Right kidney (tissue), 1 donor: Measurements from ENCODE around the gene SLC7A8.
"Not testable (repeated sequence)": the region's sequence is repeated elsewhere in the genome, so short reads cannot be mapped to it uniquely, and the experiment has no call there.

ENCODE experiments used
- DNase-seq: peaks from one replicate; pipeline ENCODE4 v3.0.0-alpha.2; 2016

The SLC7A8 gene

DNA sequence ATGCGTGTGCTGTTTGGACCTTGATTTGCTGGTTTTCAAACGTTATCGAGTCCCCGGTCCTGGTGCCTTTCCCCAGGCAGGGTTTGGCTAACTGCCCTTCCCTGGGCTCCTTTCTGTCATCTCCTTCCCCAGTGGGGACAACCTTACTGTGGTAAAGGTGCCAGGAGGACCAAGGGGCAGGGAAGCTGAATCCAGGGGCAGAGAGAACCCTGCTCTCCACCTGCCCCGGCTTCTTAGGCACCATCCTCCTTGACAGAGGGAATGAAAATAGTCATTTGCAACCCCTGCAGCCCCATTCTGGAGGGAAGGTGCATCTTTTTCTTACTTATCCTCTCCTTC, 69.4 kb downstream of the SLC7A8 start:
- no peak for DNase-seq

DNA sequence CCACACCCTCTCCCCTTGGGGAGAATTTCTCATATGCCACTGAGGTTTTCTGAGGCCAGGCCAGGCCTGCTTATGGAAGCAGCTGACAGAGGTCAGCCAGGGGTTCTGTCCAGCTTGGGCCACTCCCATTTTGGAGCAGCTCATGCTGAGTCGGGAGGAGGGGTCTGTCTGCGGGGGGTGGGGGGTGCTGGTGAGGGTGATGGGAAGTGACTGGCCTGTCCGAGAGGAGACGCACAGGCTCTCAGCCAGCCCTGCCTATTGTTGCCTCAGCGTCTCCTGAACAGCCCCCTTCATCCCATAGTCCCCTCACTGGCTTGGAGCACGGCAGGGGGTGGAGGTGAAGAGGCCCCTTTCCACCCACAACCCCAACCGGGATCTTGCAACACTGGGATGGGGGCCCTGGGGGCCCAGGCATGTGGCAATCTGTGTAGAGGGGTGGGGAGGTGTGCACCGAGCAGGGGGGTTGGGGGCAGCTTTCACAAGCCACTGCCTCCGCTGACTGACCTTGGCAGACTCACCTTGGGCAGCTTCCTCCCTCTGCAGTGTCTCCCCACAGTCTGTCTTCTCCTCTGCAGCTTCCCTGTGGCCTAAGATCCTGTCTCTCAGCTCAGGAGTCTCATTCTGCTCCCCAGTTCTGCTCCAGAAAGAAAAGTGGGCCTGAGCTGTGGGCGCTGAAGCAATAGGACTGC, 69.9 kb downstream of the SLC7A8 start:
- DNase-seq = no peak

DNA sequence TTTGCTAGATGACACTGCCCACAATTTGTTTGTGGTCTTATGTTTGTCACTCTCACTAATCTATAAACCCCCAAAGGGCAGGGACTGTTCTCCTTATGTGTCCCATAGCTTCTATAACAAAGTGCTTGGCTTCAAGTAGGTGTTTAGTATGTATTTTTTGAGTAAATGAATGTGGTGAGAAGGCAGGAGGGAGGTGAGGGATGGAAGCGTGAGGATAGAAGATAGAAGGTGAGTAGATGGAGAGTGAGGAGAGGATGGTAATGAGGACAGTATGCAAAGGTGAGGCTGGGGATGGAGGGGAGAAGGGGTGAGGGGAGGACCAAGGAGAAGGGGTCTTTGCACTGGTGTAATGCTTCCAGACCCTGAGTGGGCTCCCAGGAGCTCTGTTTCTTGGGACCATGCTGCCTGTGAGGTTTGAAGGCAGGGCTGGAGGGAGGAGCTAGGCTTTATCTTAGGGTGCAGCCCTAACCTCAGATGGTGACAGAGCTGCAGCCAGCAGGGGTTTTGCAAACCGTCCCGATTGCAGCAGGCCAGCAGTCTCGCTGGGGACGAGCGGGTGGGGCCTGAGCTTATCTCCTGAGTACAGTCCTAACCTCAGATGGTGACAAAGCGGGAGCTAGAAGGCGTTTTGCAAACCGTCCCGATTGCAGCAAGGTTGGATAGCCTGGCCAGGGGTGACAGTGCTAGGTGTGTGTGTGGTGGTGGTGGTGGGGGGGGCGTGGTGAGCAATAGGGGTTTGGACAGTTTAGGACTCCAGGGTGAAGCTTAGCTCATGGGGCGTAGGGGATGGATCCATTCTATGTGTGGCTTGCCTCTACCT, 70.9 kb downstream of the SLC7A8 start:
- DNase-seq = no peak

DNA sequence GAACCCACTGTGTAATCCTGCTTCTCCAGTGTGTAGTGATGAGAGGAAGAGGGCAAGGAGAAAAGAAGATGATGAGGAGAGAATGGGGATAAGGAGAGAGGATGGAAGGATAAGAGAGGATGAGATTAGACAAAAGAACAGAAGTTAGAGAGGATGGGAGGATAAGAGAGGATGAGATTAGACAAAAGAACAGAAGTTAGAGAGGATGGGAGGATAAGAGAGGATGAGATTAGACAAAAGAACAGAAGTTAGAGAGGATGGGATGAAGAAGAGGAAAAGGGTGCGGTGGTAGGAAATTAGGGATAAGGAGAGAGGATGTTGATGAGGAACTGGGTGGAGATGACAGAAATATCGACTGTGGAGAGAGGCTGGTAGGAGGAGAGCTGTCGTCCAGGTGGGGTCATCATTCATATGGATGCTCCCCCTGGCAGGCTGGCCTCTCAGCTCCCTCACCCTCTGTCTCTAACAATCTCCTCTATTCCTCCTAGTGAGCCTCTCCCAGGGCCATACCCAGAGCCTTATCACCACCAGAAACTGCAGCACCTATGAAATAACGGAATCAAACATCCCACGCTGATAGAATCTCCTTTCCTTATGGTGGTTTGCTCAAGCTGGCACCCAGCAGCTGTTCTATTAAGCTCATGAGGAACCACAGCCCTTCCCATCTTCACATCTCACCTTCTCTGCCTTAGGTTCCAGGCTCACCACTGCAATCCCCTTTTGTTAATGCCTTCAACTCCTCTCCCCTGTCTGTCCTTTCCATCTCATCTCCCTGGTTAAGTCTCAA, 72.7 kb downstream of the SLC7A8 start:
- DNase-seq = no peak

DNA sequence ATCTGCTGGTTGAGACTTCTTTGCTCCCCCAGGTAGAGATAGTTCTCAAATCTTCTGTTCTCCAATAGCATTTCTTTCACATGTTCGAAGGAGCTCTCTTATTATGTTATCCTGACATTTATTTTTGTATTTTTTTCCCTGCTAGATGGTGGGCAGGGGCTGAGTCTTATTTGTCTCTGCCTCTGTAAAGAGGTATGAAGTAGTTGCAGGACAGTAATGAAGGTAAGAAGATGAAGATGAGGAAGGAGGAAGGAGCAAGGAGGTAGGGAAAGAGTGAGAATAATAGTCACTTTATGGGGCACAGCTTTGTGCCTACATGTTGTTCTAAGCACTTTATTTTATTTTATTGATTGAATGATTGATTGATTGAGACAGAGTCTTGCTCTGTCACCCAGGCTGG, 73.7 kb downstream of the SLC7A8 start:
- DNase-seq = no peak

DNA sequence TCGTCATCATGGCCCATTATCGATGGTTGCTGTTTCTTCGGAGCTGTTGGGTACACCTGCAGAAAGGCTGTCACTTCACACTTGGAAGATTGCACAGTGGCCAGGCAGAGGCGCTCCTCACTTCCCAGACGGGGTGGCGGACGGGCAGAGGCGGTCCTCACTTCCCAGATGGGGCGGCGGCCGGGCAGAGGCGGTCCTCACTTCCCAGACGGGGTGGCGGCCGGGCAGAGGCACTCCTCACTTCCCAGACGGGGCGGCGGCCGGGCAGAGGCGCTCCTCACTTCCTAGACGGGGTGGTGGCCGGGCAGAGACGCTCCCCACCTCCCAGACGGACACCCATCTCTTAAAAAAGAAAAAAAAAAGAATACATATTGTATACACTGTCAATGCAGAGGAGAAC, 75.3 kb downstream of the SLC7A8 start:
- DNase-seq = not testable (repeated sequence)

DNA sequence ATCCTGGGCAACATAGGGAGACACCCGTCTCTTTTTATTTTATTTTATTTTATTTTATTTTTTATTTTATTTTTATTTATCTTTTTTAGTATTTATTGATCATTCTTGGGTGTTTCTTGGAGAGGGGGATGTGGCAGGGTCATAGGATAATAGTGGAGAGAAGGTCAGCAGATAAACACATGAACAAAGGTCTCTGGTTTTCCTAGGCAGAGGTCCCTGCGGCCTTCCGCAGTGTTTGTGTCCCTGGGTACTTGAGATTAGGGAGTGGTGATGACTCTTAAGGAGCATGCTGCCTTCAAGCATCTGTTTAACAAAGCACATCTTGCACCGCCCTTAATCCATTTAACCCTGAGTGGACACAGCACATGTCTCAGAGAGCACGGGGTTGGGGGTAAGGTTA, 75.8 kb downstream of the SLC7A8 start:
- not testable (repeated sequence) for DNase-seq

DNA sequence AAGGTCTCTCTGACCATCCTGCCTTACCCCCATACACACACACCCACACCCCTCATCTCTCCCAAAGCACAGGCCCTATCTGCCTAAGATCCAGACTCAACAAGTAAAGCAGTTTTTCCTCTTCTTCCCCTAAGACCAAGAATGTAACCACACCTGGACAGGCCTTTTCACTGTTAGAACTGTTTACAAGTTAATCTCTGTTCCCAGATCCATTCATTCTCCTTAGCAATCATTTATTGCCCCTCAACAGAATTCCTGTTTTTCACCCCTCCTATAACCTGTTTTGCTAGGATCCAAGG, 76.8 kb downstream of the SLC7A8 start:
- DNase-seq = no peak

DNA sequence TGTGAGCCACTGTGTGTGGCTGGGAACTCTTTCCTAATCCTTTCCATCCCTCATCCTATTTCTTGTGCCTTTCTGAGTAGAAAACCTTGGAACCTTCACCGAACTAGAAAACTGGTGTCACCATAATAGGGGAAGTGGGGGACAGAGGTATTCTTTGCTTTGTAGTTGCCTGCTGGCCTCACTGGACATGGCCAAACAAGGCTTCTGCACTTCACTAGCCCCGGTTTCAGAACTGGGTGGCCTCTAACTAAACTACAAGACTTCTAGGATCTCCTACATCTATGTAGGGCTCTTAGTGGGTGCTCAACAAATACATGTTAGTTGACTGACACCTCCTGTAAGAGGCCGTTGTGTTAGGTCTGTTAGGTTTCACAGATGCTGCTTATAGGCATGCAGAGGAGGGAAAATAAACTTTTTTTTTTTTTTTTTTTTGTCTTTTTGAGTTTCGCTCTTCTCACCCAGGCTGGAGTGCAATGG, 78.1 kb downstream of the SLC7A8 start:
- DNase-seq = no peak

DNA sequence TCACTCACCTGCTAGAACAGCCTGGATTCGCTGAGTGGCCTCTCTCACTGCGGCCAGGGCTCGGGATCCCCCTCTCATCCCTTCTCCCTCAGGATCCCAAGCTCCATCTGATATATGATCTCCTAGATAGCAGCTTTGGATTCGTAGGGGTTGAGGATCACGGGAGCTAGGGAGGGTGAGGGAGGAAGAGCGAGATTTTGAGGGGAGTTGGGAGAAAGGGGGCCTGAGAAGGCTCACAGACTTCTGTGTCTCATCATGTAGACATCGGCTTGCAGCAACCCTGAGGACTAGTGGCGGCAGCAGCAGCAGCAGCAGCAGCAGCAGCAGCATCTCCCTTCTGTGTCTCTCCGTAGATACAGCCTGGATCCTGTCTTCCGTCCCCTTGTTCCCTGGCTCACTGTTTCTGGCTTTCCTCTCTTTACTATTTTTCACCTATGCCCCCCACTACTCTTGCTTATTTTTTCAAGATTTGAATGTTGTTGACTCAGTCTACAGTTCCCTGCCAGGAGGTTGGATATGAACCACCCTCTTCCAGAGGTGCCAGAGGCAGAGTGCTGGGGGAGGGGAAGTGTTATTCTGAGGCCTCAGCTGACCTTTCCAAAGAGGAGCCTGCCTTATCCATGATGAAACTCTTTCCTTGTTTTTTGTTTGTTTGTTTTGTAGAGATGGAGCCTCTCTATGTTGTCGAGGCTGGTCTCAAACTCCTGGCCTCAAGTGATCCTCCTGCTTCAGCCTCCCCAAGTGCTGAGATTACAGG, 78.7 kb downstream of the SLC7A8 start, which contains the start of gene CIROP:
Gene CIROP, minus strand, starts transcription at position 399 of the 757 bp plus-strand sequence. Its CDS starts 69 bp downstream, at position 330.
- DNase-seq = no peak

DNA sequence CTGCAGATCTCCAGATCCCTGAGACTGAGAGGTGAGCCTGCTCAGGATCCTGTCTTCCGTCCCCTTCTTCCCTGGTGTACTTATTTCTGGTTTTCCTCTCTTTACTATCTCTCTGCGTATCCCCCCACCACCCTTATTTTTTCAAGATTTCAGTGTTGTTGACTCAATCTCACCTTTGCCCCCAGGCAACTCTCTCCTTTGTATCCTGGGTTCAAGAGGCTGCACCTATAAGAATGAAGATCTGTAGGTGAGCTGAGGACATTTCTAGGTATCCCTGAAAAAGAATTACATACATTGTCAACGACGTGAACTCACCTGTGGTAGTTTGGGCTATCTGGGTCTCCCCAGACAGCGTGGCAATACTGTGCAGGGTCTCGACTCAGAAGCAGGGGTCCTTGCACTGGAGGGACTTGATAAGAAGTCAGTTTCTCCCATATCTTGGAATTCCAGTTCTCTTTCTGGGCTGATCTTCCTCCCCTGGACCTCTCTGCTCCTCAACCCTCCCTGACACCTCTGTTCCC, 79.3 kb downstream of the SLC7A8 start:
- no peak for DNase-seq

DNA sequence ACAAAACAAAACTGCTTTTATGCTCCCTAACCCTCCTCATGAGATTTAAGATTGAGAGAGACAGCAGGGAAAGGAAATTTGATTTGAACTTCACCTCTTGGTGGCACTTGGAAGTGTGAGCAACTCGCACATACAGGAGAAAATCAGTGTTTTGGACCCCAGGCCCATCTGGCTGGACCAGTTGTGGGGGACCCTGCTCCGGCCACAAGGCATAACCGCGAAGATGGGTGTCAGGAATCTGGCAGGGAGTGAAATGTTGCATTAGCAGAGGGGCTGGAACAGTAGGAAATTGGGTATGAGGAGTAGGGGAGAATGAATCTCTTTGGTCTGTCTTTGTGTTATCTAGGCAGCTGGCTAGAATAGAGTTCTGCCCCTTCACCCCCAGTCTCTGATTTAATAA, 79.9 kb downstream of the SLC7A8 start:
- no peak for DNase-seq

DNA sequence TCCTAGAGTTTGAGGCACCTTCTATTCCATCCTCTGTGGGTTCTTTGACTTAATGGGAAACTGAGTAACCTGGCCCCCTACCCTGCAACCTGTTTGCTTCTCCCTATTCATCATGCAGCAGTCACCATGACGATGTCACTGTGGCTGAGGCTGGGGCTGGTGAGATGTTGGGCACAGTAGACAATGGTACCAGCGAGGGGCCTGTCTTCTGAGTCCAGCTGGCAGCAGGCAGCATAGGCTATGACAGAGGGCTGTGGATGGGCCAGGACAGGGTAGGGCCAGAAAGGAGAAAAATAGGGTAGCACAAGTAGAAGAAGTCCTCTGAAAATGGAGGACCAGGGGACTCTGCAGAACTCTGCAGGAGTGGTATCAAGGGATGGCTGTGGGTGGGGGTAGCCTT, 80.7 kb downstream of the SLC7A8 start:
- no peak for DNase-seq

DNA sequence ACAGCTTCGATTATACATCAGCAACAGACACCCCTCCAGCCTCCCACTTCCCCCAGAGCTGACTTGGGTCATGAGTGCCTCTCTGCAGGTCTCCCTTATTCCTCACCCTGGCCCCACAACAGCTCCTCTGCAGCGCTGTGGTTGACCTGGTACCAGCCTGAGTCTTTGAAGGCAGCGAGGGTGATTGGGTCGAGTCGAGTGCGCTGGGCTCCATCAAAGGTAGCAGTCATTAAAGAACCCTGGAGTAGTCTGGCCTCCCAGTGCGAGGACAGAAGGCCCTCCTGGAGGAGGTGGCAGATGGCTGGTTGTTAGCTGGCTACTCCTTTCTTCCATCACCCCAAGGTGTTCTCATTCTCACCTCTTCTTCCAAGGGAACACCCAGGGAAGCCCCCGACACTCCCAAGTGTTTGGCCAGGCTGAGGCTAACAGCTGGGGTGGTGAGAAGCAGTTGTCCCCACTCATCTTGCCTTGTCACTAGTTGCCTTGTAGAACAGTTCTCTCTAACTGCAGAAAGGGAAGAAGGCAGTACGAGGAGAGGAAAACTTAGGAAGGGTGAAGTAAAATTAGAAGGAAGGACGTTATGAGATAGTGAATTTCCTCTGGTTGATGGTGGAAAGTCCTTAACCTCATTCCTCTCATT, 81.4 kb downstream of the SLC7A8 start:
- DNase-seq = no peak

DNA sequence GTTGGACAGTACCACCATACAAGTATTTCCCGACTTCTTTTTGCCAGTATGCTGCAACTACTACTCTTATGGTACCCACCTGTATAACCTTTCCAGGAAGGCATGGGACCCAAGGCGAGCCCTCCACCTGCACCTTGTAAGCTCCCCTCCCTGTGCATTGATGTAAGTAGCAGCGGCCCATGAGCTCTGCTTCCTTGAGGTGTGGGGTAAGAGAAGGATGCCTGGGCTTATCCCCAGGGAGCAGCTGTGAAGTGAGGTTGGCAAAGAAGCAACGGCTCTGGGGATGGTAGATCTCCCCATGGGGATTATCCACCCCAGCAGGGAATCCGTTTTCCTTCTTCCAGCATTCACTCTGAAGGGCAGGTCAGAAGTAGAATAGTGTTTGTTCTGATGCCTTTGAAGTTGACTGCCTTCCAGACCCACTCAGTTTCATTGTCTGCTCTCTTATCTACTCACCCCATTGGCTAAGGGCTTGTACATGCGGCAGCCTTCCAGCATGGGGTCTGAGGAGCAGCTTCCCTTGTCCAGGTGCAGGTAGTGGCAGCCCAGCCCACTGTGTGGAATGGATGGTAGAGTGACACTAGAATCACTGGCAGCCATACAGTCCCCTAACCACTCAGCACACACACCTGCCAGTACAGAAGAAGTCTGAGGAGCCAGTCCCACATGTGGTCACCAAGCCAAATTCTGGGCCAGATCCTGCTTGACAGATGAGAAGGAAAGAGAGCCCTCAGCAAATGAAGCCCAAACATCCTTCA, 82.1 kb downstream of the SLC7A8 start:
- no peak for DNase-seq

DNA sequence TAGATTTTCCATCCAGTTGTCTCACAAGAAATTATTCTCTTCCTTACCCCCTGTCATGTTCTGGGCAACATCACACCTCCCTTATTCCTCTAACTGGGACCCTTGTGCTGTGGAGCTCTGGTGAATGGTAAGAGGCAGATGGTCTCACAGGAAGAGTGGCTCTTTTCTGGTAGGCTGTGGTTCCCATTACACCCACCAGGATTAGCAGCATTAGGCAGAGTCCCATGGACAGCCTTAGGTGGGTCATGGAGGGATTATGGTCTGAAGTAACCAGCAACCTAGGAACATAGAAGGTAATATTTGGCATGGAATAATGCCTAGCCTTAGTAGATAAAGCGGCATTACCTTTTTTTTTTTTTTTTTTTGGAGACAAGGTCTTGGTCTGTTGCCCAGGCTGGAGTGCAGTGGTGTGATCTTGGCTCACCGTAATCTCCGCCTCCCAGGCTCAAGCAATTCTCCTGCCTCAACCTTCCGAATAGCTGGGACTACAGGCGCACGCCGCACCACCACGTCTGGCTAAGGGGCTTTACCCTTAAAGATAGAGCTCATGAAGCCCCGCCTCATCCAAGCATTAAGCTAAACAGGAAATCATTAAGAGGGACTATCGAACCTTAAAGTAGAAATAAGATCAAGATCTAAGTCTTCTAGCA, 84.1 kb downstream of the SLC7A8 start:
- no peak for DNase-seq

DNA sequence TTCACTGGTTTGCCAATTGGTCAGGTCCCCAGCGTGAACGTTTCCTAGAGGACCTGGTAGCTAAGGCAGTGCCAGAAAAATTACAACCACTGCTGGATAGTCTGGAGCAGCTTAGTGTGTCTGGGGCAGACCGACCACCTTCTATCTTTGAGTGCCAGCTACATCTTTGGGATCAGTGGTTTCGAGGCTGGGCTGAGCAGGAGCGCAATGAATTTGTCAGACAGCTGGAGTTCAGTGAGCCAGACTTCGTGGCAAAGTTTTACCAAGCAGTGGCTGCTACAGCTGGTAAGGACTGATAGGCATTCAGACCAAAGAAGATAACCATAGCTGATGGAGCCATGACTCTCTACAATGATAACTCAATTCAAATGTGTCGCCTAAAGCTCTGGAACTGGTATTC, 85.7 kb downstream of the SLC7A8 start:
- no peak for DNase-seq

DNA sequence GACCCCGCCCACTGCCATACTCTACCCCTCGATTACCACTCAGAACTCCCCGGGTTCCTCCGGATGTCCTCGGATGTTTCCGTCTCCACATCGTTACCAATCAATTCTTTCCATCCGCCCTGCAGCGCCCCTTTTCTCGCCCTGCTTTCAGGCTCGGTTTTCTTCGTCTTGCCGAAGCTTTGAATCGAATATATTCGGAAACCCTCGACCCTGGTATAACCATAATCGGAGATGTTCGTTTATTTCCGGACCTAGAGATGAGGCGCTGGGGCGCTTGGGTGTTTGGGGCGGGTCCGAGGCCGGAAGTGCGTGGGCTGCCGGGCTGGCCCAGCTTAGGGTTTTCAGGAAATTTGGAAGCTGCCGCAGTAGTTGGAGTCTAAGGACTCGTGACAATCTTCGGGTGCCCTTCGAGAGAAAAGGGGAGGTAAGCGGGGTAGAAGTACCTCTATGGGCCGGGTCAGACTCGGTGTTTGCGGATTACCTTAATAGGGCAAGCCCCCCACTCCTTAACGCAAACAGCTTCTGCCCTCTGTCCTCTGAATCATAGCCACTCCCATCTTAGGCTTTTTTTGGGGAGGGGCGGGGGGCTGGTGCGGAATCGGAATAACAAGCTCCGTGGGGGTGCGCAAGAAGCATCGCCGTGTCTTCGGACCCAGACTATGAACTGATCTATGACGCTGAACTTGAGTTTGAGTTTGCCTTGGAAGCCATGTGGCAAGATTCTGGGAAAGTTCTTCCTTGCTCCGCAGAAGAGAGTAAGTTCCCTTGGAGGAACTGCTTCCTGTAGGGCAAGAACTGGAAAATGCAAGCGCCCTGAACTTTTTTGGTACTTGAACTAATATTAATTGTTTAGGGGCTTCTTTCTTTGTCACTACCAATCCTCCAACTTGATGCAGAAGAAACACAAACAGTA, 88.0 kb downstream of the SLC7A8 start, which contains the start of gene C14orf119:
Gene C14orf119, plus strand, starts transcription at position 310 of the 913 bp plus-strand sequence. CDS start 2,154 bp downstream, outside the sequence.
- DNase-seq = peak; percentile 93

DNA sequence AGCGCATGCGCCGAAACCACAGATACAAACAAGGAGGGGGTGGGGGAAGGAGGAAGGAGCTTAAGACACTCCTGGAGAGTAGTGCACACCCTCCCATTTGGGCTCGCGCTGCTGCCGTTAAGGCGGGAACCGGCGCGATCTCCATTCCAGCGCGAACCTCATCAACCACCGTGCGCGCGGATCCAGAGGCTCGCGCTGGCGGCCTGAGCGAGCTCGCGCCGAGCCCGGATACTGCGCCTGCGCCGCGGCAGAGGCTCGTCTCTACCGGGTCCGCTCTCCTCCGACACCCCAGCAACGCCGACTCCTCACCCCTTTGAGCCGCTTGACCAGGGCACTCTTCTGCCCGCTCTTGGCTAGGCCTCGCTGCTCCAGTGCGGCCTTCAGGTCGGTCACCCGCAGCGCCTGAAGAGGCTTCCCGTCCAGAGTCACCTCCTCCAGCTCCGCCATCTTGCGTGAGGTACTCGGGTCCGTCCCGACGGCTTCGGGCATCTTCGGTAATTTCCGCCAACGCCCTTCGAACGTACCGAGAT, 88.7 kb downstream of the SLC7A8 start, which contains the start of gene ACIN1:
Gene ACIN1, minus strand, starts transcription at position 471 of the 530 bp plus-strand sequence. Its CDS starts 24 bp downstream, at position 447.
- DNase-seq = peak; percentile 99
